Measurements from ENCODE around the gene TEX48. TPM values are rescaled to one million over a fixed set of nuclear protein-coding genes. Genes with fewer than 3 reads are reported as not detected.
A peak's percentile ranks its signal among the peaks of the same experiment; 100 is the strongest.

TEX48 gene
- total RNA-seq, 1 donor from 2014 or later, result not detected

- H3K9me3 ChIP-seq, result no peaks in the 10 kb centered on the region
- H3K4me1 ChIP-seq, result peaks cover 0 to 3% of the 10 kb centered on the region in 2 donors
- no peak overlapping the region for H3K4me3 ChIP-seq
- no peaks in the 10 kb centered on the region for H3K27me3 ChIP-seq
- H3K27ac ChIP-seq, result no peak overlapping the region
- DNase-seq (ENCODE audit: low spot score in 2 of 2), result no peak
- H3K36me3 ChIP-seq, result peaks cover 3 to 7% of the 10 kb centered on the region in 2 donors
- intact Hi-C loops (cut with DNase I), result no loop called here
- TF ChIP-seq CTCF (IDR thresholded peaks at IDR 0.05), result no peak
Measured at GRCh38 chr9:114621975-114622609, 59.9 kb downstream of the TEX48 start.

- Histone ChIP-seq H3K27ac (no peak overlapping the region), H3K27me3 (no peaks in the 10 kb centered on the region), H3K9me3 (no peaks in the 10 kb centered on the region), H3K4me1 (peaks cover 0 to 7% of the 10 kb centered on the region in 2 donors), H3K4me3 (no peak overlapping the region), H3K36me3 (peaks cover 1 to 2% of the 10 kb centered on the region in 2 donors)
- no peak for DNase-seq (ENCODE audit: low spot score in 2 of 2)
- no peak for TF ChIP-seq CTCF (IDR thresholded peaks at IDR 0.05)
- intact Hi-C loops (cut with DNase I), result no loop called here
Measured at GRCh38 chr9:114621561-114621960, 60.4 kb downstream of the TEX48 start.

- DNase-seq (ENCODE audit: low spot score in 2 of 2), result no peak
- Histone ChIP-seq H3K9me3 (no peaks in the 10 kb centered on the region), H3K27ac (peak overlapping the region in 1 of 2 donors; percentile 20), H3K4me3 (peak overlapping the region in 1 of 2 donors; percentile 22), H3K27me3 (no peaks in the 10 kb centered on the region), H3K36me3 (no peaks in the 10 kb centered on the region), H3K4me1 (peaks cover 0 to 7% of the 10 kb centered on the region in 2 donors)
- TF ChIP-seq CTCF (IDR thresholded peaks at IDR 0.05), result no peak
- intact Hi-C loops (cut with DNase I), result no loop called here
Measured at GRCh38 chr9:114619191-114619761, 62.7 kb downstream of the TEX48 start.

- Histone ChIP-seq H3K9me3 (no peaks in the 10 kb centered on the region), H3K4me3 (no peak overlapping the region), H3K27me3 (no peaks in the 10 kb centered on the region), H3K27ac (peak overlapping the region; percentile 31 to 34), H3K36me3 (no peaks in the 10 kb centered on the region), H3K4me1 (peaks cover 4 to 16% of the 10 kb centered on the region in 2 donors)
- no peak for TF ChIP-seq CTCF (IDR thresholded peaks at IDR 0.05)
- intact Hi-C loops (cut with DNase I), result no loop called here
- peak; percentile 26 to 76 for DNase-seq (ENCODE audit: low spot score in 2 of 2)
Measured at GRCh38 chr9:114616684-114617520, 65.1 kb downstream of the TEX48 start.

Other genes with a start within 250 kb of the TEX48 start
- gene WHRN, start 176.7 kb downstream of the TEX48 start, total RNA-seq, result 3.9 TPM
- 135 TPM for gene ATP6V1G1, start 94.4 kb downstream of the TEX48 start, total RNA-seq
- 1.5 TPM for gene TMEM268, start 70.9 kb downstream of the TEX48 start, total RNA-seq
- gene TEX53, start 24.4 kb downstream of the TEX48 start, total RNA-seq, result not detected
- gene TNFSF15, start 123.8 kb upstream of the TEX48 start, total RNA-seq, result under 0.01 TPM
- gene TNFSF8, start 248.4 kb upstream of the TEX48 start, total RNA-seq, result 0.96 TPM